ENCODE data around the gene TRAF3IP3. TPM values are rescaled to one million over a fixed set of nuclear protein-coding genes. Genes with fewer than 3 reads are reported as not detected.
A peak's percentile ranks its signal among the peaks of the same experiment; 100 is the strongest.

The TRAF3IP3 gene
- total and polyA plus RNA-seq, 2 of the 13 experiments (the other 11 are each of a cell fraction or from before 2014, with no cell fraction given), result not detected

- TF ChIP-seq BCLAF1 (IDR thresholded peaks at IDR 0.05) (no peak), ZBTB43 (CRISPR knock-in tag; conservative IDR thresholded peaks at IDR 0.05) (peak; percentile 44; the same call in 1 of the 2 replicates), NKX3-1 (CRISPR knock-in tag; IDR thresholded peaks at IDR 0.05) (no peak), RFX5 (IDR thresholded peaks at IDR 0.05; ENCODE audit: low read depth, low read length) (peak; percentile 45; the same call in 1 of the 2 replicates), BRF2 (CRISPR knock-in tag; IDR thresholded peaks at IDR 0.05) (no peak; the same call in 1 of the 2 replicates), PRDM15 (CRISPR knock-in tag; IDR thresholded peaks at IDR 0.05) (no peak), TMF1 (CRISPR knock-in tag; IDR thresholded peaks at IDR 0.05; ENCODE audit: low read depth) (no peak), CCAR2 (optimal IDR thresholded peaks at IDR 0.05; ENCODE audit: low read depth, low read length) (no peak), HIVEP1 (CRISPR knock-in tag; IDR thresholded peaks at IDR 0.05) (no peak), CEBPZ (IDR thresholded peaks at IDR 0.05; ENCODE audit: low read length) (no peak), HCFC1 (IDR thresholded peaks at IDR 0.05; ENCODE audit: low read depth, low read length) (peak; percentile 33; the same call in 1 of the 2 replicates), ARID2 (CRISPR knock-in tag; IDR thresholded peaks at IDR 0.05; ENCODE audit: borderline replicate concordance) (no peak), RFXANK (CRISPR knock-in tag; IDR thresholded peaks at IDR 0.05) (no peak), ZNF234 (CRISPR knock-in tag; conservative IDR thresholded peaks at IDR 0.05) (no peak), ATM (IDR thresholded peaks at IDR 0.05; ENCODE audit: borderline replicate concordance) (no peak), ZNF772 (CRISPR knock-in tag; IDR thresholded peaks at IDR 0.05) (peak; percentile 67), ZNF549 (CRISPR knock-in tag; IDR thresholded peaks at IDR 0.05) (no peak)
These were observed 28.7 kb downstream of the TRAF3IP3 start, which contains the start of gene C1orf74 (continued) for GRCh38 chr1:209784265-209785169.

Measured in HepG2 (cell line).